ENCODE results near the gene LRRC51. TPM values are rescaled to one million over a fixed set of nuclear protein-coding genes. Genes with fewer than 3 reads are reported as not detected.

Gene LRRC51
- total and polyA plus RNA-seq, 2 of the 8 experiments (the other 6 are each of a cell fraction or from before 2014, with no cell fraction given) = 7.7 to 7.9 TPM

DNA sequence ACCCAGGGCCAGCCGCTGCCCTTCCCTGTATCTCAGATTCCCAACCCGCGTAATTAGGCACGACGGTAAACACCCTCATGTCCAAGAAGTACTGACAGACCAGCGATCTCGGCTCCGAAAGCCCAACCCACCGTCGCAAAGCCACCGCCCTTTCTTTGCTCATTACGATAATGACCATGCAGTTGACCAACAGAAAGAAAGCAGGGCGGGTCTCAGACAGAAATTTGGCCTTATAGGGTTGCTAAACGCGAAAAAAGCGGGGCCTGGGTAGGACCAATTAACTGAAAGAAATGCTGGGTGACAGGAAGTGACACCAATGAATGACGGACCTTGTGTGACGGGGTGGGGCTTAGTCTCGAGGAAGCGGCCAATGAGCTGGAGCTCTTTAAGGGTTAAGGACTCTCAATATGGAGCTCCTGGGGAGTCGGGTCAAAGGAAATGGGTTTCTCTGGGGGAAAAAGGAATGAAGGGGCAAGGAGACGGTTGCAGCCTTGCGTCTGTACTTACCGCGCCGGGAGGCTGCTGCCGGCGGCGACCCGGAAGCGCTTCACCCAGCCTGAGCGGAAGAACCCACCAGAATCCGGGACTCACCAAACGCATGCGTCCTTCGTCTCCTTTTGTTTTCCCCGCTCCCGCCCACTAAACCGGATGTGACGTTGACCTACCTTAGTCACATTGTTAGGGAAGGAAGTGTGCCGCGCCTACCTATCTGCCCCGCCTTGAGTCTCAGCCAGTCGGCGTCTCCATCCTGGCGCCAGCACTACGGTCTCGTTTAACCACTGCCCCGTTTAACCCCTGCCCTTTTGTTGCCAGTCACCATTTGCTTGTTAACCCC lies 31.7 kb downstream of the LRRC51 start, which contains the start of gene ANAPC15:
Gene ANAPC15, minus strand, starts transcription at position 553 of the 835 bp plus-strand sequence. CDS start 1,419 bp downstream, outside the sequence.
- POLR2A ChIA-PET (ENCODE audit: partially characterized antibody) = interaction anchor here (0.6 to 2.5 kb wide), 36 partner anchors 9 to 422 kb away, joined by 3 to 41 read pairs (median 5); partner anchors contain the start of genes INPPL1, LAMTOR1, LRRC51 and NUMA1
- peak; percentile 93 for TF ChIP-seq PHF8 (conservative IDR thresholded peaks at IDR 0.05; ENCODE audit: low read depth, low read length)
- TF ChIP-seq KDM1A (IDR thresholded peaks at IDR 0.05; ENCODE audit: borderline replicate concordance, low read length) = no peak
- TF ChIP-seq BACH1 (IDR thresholded peaks at IDR 0.05; ENCODE audit: low read length) = no peak
- TF ChIP-seq RNF2 (IDR thresholded peaks at IDR 0.05; ENCODE audit: borderline replicate concordance, low read depth, low read length, missing control alignments, poor library complexity, severe bottlenecking) = no peak
- no peak for TF ChIP-seq CBX5 (IDR thresholded peaks at IDR 0.05; ENCODE audit: low read depth, low read length)
- TF ChIP-seq ZNF274 (IDR thresholded peaks at IDR 0.05; ENCODE audit: borderline replicate concordance, extremely low read depth, low read length) = no peak
- peak; percentile 82 for TF ChIP-seq CHD2 (IDR thresholded peaks at IDR 0.05; ENCODE audit: low read length)
- TF ChIP-seq, protein P1, sequence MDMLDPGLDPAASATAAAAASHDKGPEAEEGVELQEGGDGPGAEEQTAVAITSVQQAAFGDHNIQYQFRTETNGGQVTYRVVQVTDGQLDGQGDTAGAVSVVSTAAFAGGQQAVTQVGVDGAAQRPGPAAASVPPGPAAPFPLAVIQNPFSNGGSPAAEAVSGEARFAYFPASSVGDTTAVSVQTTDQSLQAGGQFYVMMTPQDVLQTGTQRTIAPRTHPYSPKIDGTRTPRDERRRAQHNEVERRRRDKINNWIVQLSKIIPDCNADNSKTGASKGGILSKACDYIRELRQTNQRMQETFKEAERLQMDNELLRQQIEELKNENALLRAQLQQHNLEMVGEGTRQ (IDR thresholded peaks at IDR 0.05; ENCODE audit: low read length) = no peak
- no peak for TF ChIP-seq JUN (IDR thresholded peaks at IDR 0.05; ENCODE audit: low read depth, low read length)

More for the DNA sequence above, 31.7 kb downstream of the LRRC51 start, which contains the start of gene ANAPC15:
- peaks cover 0 to 4% (median 0%) of the 10 kb centered on the region in 4 experiments; a peak in 4 of 7 replicates for H3K4me1 ChIP-seq (replicated peaks in 1 of 4; ENCODE audit: control insufficient read depth in 3 of 4, insufficient read depth in 4 of 4, low read length in 3 of 4)
- H4K20me1 ChIP-seq (replicated peaks in 1 of 2; ENCODE audit: control insufficient read depth in 1 of 2, insufficient read depth in 2 of 2, low read length in 2 of 2) = no peaks in the 10 kb centered on the region
- CTCF ChIA-PET (ENCODE audit: partially characterized antibody) = interaction anchor here (0.5 to 2.0 kb wide), 8 partner anchors 11 to 413 kb away, joined by 3 to 8 read pairs (median 3); no protein-coding TSS in a partner anchor
- H3K27me3 ChIP-seq (replicated peaks in 1 of 4; ENCODE audit: control insufficient read depth in 3 of 4, extremely low read depth in 1 of 4, insufficient read depth in 3 of 4, low read length in 3 of 4) = peaks cover 0 to 9% (median 0%) of the 10 kb centered on the region in 4 experiments; a peak in 6 of 7 replicates
- H4K8ac ChIP-seq (ENCODE audit: extremely low read depth, insufficient read depth, low read length) = peak within 1 kb of the TSS; percentile 100; the same call in 1 of the 2 replicates
- H2BK12ac ChIP-seq (ENCODE audit: low read depth, low read length) = peak within 1 kb of the TSS; percentile 69
- FAIRE-seq = peak; percentile 90
- no peaks in the 10 kb centered on the region for H3K9me3 ChIP-seq (ENCODE audit: insufficient read depth in 2 of 2, low read depth in 1 of 2, low read length in 1 of 2)
- DNase-seq (ENCODE audit: low read depth in 1 of 2, low spot score in 2 of 2) = peak; percentile 94 to 96
- peak within 1 kb of the TSS; percentile 89 for H3K18ac ChIP-seq (ENCODE audit: extremely low read depth, low read length)
- no peaks in the 10 kb centered on the region; the same call in 1 of the 2 replicates for H3K79me1 ChIP-seq (ENCODE audit: low read depth, low read length)
- H4K91ac ChIP-seq (replicated peaks; ENCODE audit: insufficient read length, low read length) = peak within 1 kb of the TSS; percentile 79
- H2AK5ac ChIP-seq (ENCODE audit: low read depth, low read length) = peak within 1 kb of the TSS; percentile 30; the same call in 1 of the 2 replicates
- H3K9ac ChIP-seq (replicated peaks in 1 of 4; ENCODE audit: extremely low read depth in 1 of 4, low read depth in 3 of 4, low read length in 3 of 4) = peak within 1 kb of the TSS; percentile 72 to 99 (median 98)
- H2BK120ac ChIP-seq (replicated peaks; ENCODE audit: low read depth, low read length) = peak within 1 kb of the TSS; percentile 76
- peak within 1 kb of the TSS; percentile 99 for H3K27ac ChIP-seq (ENCODE audit: low read depth, low read length)
- no peak within 1 kb of the TSS for H3K23ac ChIP-seq (ENCODE audit: insufficient read length)
- no peaks in the 10 kb centered on the region for H3K79me2 ChIP-seq (ENCODE audit: control insufficient read depth in 1 of 2, insufficient read depth in 2 of 2, low read length in 2 of 2)
- H3K4me2 ChIP-seq (ENCODE audit: insufficient read depth in 1 of 2, low read depth in 2 of 2, low read length in 2 of 2) = peak within 1 kb of the TSS; percentile 76 to 82
- WGBS, 2 experiments (ENCODE audit: extremely low coverage in 1 of 2, insufficient coverage in 1 of 2, insufficient read length in 1 of 2, insufficient replicate concordance in 2 of 2, low coverage in 1 of 2, low lambda C conversion rate in 2 of 2, missing lambda C conversion rate in 1 of 2) = 2% methylated on average over 49 of the region's 49 CpGs; no CpG with 5 or more reads in 1 of the 2 experiments
- H2BK20ac ChIP-seq (ENCODE audit: low read length) = no peak within 1 kb of the TSS
- peak within 1 kb of the TSS; percentile 97 for H2BK5ac ChIP-seq (ENCODE audit: low read depth, low read length)
- H3K56ac ChIP-seq (replicated peaks; ENCODE audit: insufficient read length, low read depth, low read length) = peak within 1 kb of the TSS; percentile 93
- H3K23me2 ChIP-seq (ENCODE audit: low read depth, low read length) = peaks cover 4% of the 10 kb centered on the region
- peak within 1 kb of the TSS; percentile 88 for H3K4ac ChIP-seq (replicated peaks; ENCODE audit: insufficient read length, low read depth, low read length)
- H2AFZ ChIP-seq (ENCODE audit: low read length) = peak within 1 kb of the TSS; percentile 54; the same call in 1 of the 2 replicates
- no peak within 1 kb of the TSS for H3K14ac ChIP-seq (ENCODE audit: insufficient read length)
- peak within 1 kb of the TSS; percentile 78 to 94 (median 87) for H3K4me3 ChIP-seq (ENCODE audit: extremely low read depth in 1 of 4, insufficient read depth in 2 of 4, low read depth in 3 of 4, low read length in 4 of 4)
- peaks cover 0 to 2% (median 0%) of the 10 kb centered on the region in 4 experiments; a peak in 4 of 8 replicates for H3K36me3 ChIP-seq (ENCODE audit: control insufficient read depth in 2 of 4, insufficient read depth in 4 of 4, low read length in 3 of 4)
- 0 out of 2 replicates have a peak within 1 kb of the TSS, but pooled peaks have one; percentile 65 for H2BK15ac ChIP-seq (ENCODE audit: low read length)
- peak within 1 kb of the TSS; percentile 94 for H4K5ac ChIP-seq (ENCODE audit: insufficient read length, low read depth, low read length)
